Esophagus squamous epithelium (tissue), 5 donors: Measurements from ENCODE around the gene TSPAN6. TPM values are rescaled to one million over a fixed set of nuclear protein-coding genes. Genes with fewer than 3 reads are reported as not detected.
A peak's percentile ranks its signal among the peaks of the same experiment; 100 is the strongest.

Experiments
- DNase-seq: peaks from one replicate; lab custom pipeline; 2025; lab: John Stamatoyannopoulos, UW
- H3K27ac ChIP-seq, 4 donors: fragments of 200-600 bp; sonication (generic); one replicate each; pipeline ENCODE4 v1.5.1; 2016 to 2019; ENCODE audit warnings: mild to moderate bottlenecking in 1 of 4
- H3K27me3 ChIP-seq, 4 donors: fragments of 200-600 bp; sonication (generic); 1 replicate in 3 of 4; 2 replicates in 1 of 4; pipeline versions ENCODE4 v1.5.1 to v1.6.0; 2017 to 2021; ENCODE audit warnings: antibody characterized with exemption in 1 of 4
- H3K36me3 ChIP-seq, 3 donors: fragments of 200-600 bp; sonication (generic); one replicate each; pipeline ENCODE4 v1.5.1; 2016 to 2019
- H3K4me1 ChIP-seq, 3 donors: fragments of 200-600 bp; sonication (generic); one replicate each; pipeline ENCODE4 v1.5.1; 2017 to 2019
- H3K4me3 ChIP-seq, 4 donors: fragments of 200-600 bp; sonication (generic); 1 replicate in 3 of 4; 2 replicates in 1 of 4; pipeline ENCODE4 v1.5.1; 2016 to 2019; ENCODE audit warnings: mild to moderate bottlenecking in 2 of 4, moderate library complexity in 1 of 4
- H3K9me3 ChIP-seq, 3 donors: fragments of 200-600 bp; sonication (generic); one replicate each; pipeline ENCODE4 v1.5.1; 2016 to 2019
- CTCF ChIP-seq, 6 experiments: fragments of 450-650 bp in 4 of 6; fragments of 200-600 bp in 2 of 6; sonication (generic) in 2 of 6; IDR thresholded peaks; one replicate each; pipeline ENCODE4 v1.5.1; 2016 to 2019; ENCODE audit warnings: antibody characterized with exemption in 6 of 6, mild to moderate bottlenecking in 4 of 6, moderate library complexity in 4 of 6
- POLR2A ChIP-seq, 4 donors: fragments of 450-650 bp; IDR thresholded peaks; one replicate each; pipeline ENCODE4 v1.6.1; 2017; ENCODE audit warnings: antibody characterized with exemption in 4 of 4, mild to moderate bottlenecking in 4 of 4, moderate library complexity in 3 of 4
- WGBS, 2 donors: methylation state at CpG; one replicate each; pipeline ENCODE4 v1.1.5; 2018; 5-methylcytosine and 5-hydroxymethylcytosine counted together
- intact Hi-C: fragments of 100-400 bp; cut with DNase I; formaldehyde crosslinking; loops from one replicate; pipeline ENCODE4 v1.15.0; 2022
- total RNA-seq, 4 donors: library from RNA; depleted of rRNA; stranded (reverse); fragments of >200 nt; gene quantifications; one replicate each; pipeline ENCODE4 v1.1.0, GENCODE V29; 2016
- donor health status: DM: yes; HTN: yes; CAD: no.

TSPAN6 gene
- total RNA-seq, 4 donors from 2014 or later = 27.1 to 72.1 (median 37.7) TPM

GRCh38 chrX:100648458-100649417 lies 12.1 kb upstream of the TSPAN6 start:
- no peaks in the 10 kb centered on the region for H3K36me3 ChIP-seq
- no peaks in the 10 kb centered on the region for H3K9me3 ChIP-seq
- DNase-seq = no peak
- peak overlapping the region; percentile 62 to 89 (median 76) for H3K27ac ChIP-seq
- H3K4me1 ChIP-seq = peaks cover 3 to 54% (median 14%) of the 10 kb centered on the region in 3 donors
- no peak overlapping the region for H3K4me3 ChIP-seq
- 59 to 67% methylated on average over 5 to 6 of the region's 8 CpGs for WGBS, 2 donors
- H3K27me3 ChIP-seq = no peaks in the 10 kb centered on the region
- intact Hi-C loops = no loop called here
- TF ChIP-seq POLR2A (IDR thresholded peaks at IDR 0.05) (no peak), CTCF (IDR thresholded peaks at IDR 0.05) (no peak)

DNA sequence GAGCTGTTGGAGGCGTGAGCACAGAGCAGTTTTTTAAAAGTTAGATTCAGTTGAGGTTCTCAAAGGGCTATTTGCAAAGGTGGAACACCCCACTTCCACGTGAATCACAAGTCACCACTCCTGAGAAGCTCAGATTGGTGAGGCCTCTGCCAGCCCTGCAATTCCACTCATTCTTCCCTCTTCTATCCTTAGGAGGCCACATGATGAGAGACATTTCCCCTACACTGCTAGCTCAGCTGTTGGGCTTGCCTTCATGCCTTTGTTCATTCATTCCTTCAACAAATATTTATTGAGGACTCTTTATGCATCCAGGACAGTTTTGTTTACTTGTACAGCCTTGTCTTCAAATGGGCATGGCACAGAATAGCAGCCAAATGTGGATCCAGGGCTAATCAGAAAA lies 11.1 kb upstream of the TSPAN6 start:
- 42 to 69% methylated on average over 2 of the region's 2 CpGs for WGBS, 2 donors
- H3K27ac ChIP-seq = peak overlapping the region in 3 of 4 donors; percentile 76 to 89 (median 78)
- no peak overlapping the region for H3K4me3 ChIP-seq
- TF ChIP-seq CTCF (IDR thresholded peaks at IDR 0.05) (no peak), POLR2A (IDR thresholded peaks at IDR 0.05) (no peak)
- no peak for DNase-seq
- H3K27me3 ChIP-seq = no peaks in the 10 kb centered on the region
- H3K9me3 ChIP-seq = no peaks in the 10 kb centered on the region
- no peaks in the 10 kb centered on the region for H3K36me3 ChIP-seq
- intact Hi-C loops = no loop called here
- peaks cover 3 to 64% (median 19%) of the 10 kb centered on the region in 3 donors for H3K4me1 ChIP-seq

DNA sequence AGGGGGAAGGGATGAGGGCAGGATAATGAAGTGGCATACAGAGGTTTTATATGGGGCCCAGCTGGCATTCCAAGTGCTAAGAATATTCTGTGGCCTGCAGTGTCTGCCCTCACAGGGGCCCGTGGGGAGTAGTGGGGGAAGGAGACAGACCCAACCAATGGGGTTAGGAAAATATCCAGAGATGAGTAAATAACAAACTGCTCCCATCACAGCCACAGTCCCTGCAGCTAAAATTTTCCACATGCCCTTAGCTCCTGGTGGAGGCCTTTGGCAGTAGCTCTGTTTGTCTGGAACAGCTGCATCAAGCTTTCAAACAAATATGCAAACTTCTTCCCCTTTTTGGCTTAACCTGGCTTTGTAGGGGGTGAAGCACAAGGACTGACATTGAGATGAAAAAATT lies 10.5 kb upstream of the TSPAN6 start:
- Histone ChIP-seq H3K27ac (peak overlapping the region in 3 of 4 donors; percentile 76 to 89 (median 78)), H3K4me3 (no peak overlapping the region)
- 38% methylated on average over 1 of the region's 1 CpG; no CpG with 5 or more reads in 1 of the 2 donors for WGBS, 2 donors

DNA sequence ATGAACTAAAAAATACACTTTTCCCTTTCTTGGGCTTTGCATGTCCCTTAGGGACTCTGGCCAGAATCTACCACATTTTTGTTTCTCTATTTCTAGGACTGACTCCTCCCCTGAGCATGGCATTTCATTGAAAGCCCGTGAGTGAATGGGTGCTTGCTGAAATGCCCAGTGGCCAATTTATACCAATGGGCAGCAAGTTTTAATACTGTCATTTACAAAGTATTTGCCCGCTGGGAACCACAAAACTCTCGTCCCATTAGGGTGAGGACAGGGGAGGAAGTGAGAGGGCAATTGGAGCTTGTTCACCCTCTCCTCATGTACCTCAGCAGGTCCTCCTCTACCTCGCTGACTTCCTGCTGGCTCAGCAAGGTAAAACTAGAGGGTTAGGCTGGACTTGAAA lies 8.5 kb upstream of the TSPAN6 start:
- peak overlapping the region in 3 of 4 donors; percentile 34 to 53 (median 37) for H3K4me3 ChIP-seq
- no peaks in the 10 kb centered on the region for H3K36me3 ChIP-seq
- peaks cover 0 to 54% (median 16%) of the 10 kb centered on the region in 3 donors for H3K4me1 ChIP-seq
- H3K27me3 ChIP-seq = no peaks in the 10 kb centered on the region
- H3K27ac ChIP-seq = peak overlapping the region; percentile 26 to 89 (median 78)
- no peak for DNase-seq
- 39 to 60% methylated on average over 1 to 4 of the region's 4 CpGs for WGBS, 2 donors
- TF ChIP-seq CTCF (IDR thresholded peaks at IDR 0.05) = no peak
- TF ChIP-seq POLR2A (IDR thresholded peaks at IDR 0.05) = no peak
- H3K9me3 ChIP-seq = no peaks in the 10 kb centered on the region
- intact Hi-C loops = no loop called here

More for the DNA sequence above, 10.5 kb upstream of the TSPAN6 start:
- no peaks in the 10 kb centered on the region for H3K36me3 ChIP-seq
- intact Hi-C loops = no loop called here
- DNase-seq = no peak
- TF ChIP-seq CTCF (IDR thresholded peaks at IDR 0.05) = no peak
- TF ChIP-seq POLR2A (IDR thresholded peaks at IDR 0.05) = no peak
- no peaks in the 10 kb centered on the region for H3K9me3 ChIP-seq
- no peaks in the 10 kb centered on the region for H3K27me3 ChIP-seq
- H3K4me1 ChIP-seq = peaks cover 3 to 64% (median 19%) of the 10 kb centered on the region in 3 donors
